Measurements from ENCODE around the gene MTHFD2L. TPM values are rescaled to one million over a fixed set of nuclear protein-coding genes. Genes with fewer than 3 reads are reported as not detected.

The MTHFD2L gene
- total RNA-seq, 3 donors from 2014 or later = 10.7 to 12.9 (median 11.6) TPM

DNA sequence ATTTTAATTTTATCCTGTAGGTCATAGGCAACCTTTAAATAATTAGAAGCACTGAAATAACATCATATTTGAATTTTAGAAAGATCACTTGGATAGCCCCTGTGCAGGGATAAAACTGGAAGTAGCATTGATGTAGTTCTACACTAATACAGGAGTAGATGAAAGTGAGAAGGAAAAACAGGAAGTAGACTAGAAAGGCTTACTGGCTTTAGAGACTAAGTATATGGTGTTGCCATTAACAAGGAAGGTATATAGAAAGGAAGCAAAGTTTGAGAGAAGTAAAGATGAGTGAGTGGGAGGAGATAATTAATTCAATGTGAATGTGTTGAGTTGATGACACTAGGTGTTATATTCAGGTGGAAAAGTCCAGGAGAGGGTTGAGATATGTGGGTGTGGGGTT lies 77.2 kb downstream of the MTHFD2L start:
- Histone ChIP-seq H3K36me3 (ENCODE audit: low read depth) (no peaks in the 10 kb centered on the region), H3K4me3 (no peak overlapping the region), H3K9me3 (no peaks in the 10 kb centered on the region), H3K4me1 (ENCODE audit: low read depth) (peaks cover 9% of the 10 kb centered on the region)
- ATAC-seq (no peak), DNase-seq (no peak)
- intact Hi-C loops (cut with DNase I, micrococcal nuclease) = no loop called here
- TF ChIP-seq, protein P1, sequence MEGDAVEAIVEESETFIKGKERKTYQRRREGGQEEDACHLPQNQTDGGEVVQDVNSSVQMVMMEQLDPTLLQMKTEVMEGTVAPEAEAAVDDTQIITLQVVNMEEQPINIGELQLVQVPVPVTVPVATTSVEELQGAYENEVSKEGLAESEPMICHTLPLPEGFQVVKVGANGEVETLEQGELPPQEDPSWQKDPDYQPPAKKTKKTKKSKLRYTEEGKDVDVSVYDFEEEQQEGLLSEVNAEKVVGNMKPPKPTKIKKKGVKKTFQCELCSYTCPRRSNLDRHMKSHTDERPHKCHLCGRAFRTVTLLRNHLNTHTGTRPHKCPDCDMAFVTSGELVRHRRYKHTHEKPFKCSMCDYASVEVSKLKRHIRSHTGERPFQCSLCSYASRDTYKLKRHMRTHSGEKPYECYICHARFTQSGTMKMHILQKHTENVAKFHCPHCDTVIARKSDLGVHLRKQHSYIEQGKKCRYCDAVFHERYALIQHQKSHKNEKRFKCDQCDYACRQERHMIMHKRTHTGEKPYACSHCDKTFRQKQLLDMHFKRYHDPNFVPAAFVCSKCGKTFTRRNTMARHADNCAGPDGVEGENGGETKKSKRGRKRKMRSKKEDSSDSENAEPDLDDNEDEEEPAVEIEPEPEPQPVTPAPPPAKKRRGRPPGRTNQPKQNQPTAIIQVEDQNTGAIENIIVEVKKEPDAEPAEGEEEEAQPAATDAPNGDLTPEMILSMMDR (IDR thresholded peaks at IDR 0.05) = no peak

DNA sequence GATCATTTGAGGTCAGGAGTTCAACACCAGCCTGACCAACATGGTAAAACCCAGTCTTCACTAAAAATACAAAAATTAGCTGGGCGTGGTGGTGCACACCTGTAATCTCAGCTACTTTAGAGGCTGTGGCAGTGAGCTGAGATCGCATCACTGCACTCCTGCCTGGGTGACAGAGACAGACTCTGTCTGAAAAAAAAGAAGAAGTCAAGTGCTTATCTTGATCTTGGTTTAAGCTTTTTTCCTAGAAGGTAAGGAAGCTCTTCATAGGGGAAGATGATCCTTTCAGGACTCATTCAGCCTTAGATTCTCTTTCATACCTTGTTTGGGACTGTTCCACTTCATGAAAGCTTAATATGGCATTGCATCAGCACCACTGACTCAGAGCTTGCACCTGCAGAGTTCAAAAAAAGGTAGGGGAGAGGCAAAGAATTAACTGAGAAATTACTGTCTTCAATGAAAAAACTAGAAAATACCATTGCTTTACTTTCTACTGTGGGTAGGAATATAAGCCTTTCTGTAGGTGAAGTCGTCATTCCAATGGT lies 79.6 kb downstream of the MTHFD2L start:
- no peaks in the 10 kb centered on the region for H3K4me1 ChIP-seq (ENCODE audit: low read depth)
- intact Hi-C loops (cut with DNase I, micrococcal nuclease) = no loop called here
- ATAC-seq (no peak), DNase-seq (no peak)
- no peaks in the 10 kb centered on the region for H3K36me3 ChIP-seq (ENCODE audit: low read depth)
- TF ChIP-seq, protein P1 (IDR thresholded peaks at IDR 0.05) = no peak
- no peaks in the 10 kb centered on the region for H3K9me3 ChIP-seq
- H3K4me3 ChIP-seq = no peak overlapping the region

DNA sequence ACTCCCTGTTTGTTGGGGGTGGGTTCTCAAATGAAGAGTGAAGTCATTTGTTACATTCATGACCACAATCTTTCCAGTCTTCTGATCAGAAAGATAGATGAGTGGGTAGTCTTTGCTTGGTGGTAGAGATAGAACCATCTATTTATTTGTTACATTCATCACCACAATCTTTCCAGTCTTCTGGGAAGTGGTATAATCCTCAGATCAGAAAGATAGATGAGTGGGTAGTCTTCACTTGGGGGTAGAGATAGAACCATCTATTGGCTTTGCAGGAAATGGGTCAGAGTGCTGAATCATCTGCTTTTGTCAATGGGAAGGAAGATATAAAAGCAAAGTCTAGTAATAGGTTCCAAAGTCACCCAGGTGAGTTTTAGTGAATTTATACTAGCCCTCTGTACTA lies 86.1 kb downstream of the MTHFD2L start:
- no peaks in the 10 kb centered on the region for H3K4me1 ChIP-seq (ENCODE audit: low read depth)
- no peak overlapping the region for H3K4me3 ChIP-seq
- DNase-seq (no peak), ATAC-seq (no peak)
- intact Hi-C loops (cut with DNase I, micrococcal nuclease) = no loop called here
- H3K9me3 ChIP-seq = no peaks in the 10 kb centered on the region
- H3K36me3 ChIP-seq (ENCODE audit: low read depth) = no peaks in the 10 kb centered on the region
- TF ChIP-seq, protein P1 (IDR thresholded peaks at IDR 0.05) = no peak

DNA sequence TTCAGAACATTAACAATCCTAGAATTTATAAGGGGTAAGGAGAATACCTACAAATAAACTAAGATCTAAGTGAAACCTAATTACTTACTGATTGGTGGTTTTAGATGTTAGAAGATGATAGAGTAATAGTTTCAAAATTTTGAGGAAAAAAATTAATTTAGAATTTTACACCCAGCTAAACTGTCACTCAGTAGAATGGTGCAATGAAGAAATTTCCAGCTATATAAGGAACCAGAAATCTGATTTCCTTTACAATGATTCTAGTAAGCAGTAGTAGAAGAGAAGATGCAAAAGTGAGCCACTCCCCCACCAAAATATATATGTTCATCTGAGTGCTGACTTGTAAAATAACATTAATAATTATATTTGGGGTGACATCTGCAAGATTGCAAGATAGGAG lies 95.0 kb downstream of the MTHFD2L start:
- ATAC-seq = no peak
- no peak for DNase-seq
- Histone ChIP-seq H3K4me3 (no peak overlapping the region), H3K9me3 (peaks cover 7% of the 10 kb centered on the region), H3K4me1 (ENCODE audit: low read depth) (no peaks in the 10 kb centered on the region), H3K36me3 (ENCODE audit: low read depth) (no peaks in the 10 kb centered on the region)
- TF ChIP-seq, protein P1 (IDR thresholded peaks at IDR 0.05) = no peak
- intact Hi-C loops (cut with DNase I, micrococcal nuclease) = no loop called here

DNA sequence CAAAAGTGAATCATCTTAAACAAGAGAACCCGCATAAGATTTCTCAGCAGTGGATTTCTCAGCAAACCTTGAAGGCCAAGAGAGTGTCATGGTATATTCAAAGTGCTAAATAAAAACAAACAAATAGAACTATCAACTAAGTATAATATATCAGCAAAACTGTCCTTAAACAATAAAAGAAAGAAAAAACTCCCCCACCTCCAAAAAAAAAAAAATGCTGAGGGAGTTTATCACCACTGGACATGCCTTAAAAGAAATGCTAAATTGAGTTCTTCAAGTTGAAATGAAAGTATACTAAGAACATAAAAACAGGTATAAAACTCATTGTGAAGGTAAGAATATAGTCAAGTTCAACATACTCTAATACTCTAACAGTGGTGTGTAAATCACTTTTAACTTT lies 96.5 kb downstream of the MTHFD2L start:
- peaks cover 7% of the 10 kb centered on the region for H3K9me3 ChIP-seq
- no peak overlapping the region for H3K4me3 ChIP-seq
- no peaks in the 10 kb centered on the region for H3K4me1 ChIP-seq (ENCODE audit: low read depth)
- intact Hi-C loops (cut with DNase I, micrococcal nuclease) = no loop called here
- DNase-seq (no peak), ATAC-seq (no peak)
- TF ChIP-seq, protein P1 (IDR thresholded peaks at IDR 0.05) = no peak
- no peaks in the 10 kb centered on the region for H3K36me3 ChIP-seq (ENCODE audit: low read depth)

DNA sequence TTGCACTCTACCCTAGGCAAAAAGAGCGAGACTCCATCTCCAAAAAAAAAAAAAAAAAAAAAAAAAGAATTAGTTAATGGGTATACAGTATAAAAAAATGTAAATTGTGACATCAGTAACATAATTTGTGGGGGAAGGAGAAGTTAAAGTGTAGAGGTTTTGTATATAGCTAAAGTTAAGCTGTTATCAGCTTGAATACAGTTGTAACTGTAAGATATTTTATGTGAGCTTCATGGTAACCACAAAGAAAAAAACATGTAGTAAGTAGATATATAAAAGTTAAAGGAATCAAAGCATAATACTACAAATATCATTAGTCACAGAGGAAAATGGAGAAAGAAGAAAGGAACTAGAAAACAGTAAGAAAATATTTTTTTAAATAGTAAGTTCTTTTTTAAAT lies 97.2 kb downstream of the MTHFD2L start:
- TF ChIP-seq, protein P1 (IDR thresholded peaks at IDR 0.05) = no peak
- Histone ChIP-seq H3K9me3 (peaks cover 7% of the 10 kb centered on the region), H3K36me3 (ENCODE audit: low read depth) (no peaks in the 10 kb centered on the region), H3K4me3 (no peak overlapping the region), H3K4me1 (ENCODE audit: low read depth) (no peaks in the 10 kb centered on the region)
- ATAC-seq (no peak), DNase-seq (no peak)
- intact Hi-C loops (cut with DNase I, micrococcal nuclease) = no loop called here
